Measurements from ENCODE around the gene FHIP1A.

Gene FHIP1A

DNA sequence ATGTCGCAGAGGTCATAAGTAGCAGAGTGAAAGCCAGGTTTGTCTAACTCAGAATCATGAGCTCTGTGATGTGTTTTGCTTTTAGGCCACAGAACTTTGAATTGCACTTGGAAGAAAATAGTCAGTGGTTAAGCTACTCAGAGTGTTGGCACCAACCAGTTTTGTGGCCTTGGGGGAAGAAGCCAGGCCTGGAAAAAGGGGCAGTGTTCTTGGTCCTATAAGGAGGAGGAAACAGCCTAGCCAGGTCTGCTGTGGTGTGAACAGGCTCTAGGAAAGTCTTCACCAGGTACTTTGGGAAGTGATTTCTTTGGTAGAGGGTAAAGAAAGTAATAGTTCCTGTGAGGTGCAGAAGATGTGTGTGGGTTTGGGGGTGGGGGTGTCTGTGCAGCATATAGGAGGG, 49.2 kb downstream of the FHIP1A start:
- DNase-seq (ENCODE audit: low spot score) = no peak
